HG03039 (cell line): ENCODE measurements around the gene DENND4C.
"Not testable (repeated sequence)": the region's sequence is repeated elsewhere in the genome, so short reads cannot be mapped to it uniquely, and the experiment has no call there.

ENCODE experiments used
- ATAC-seq: cut with Tn5 transposase; IDR thresholded peaks from one replicate; pipeline ENCODE4 v1.9.1; 2021; ENCODE audit warnings: mild to moderate bottlenecking, moderate library complexity; ENCODE audit not compliant: unreplicated experiment

DENND4C gene

DNA sequence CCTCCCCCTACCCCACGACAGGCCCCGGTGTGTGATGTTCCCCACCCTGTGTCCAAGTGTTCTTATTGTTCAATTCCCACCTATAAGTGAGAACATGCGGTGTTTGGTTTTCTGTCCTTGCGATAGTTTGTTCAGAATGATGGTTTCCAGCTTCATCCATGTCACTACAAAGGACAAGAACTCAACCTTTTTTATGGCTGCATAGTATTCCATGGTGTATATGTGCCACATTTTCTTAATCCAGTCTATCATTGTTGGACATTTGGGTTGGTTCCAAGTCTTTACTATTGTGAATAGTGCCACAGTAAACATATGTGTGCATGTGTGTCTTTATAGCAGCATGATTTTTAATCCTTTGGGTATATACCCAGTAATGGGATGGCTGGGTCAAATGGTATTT, 35.1 kb downstream of the DENND4C start:
- not testable (repeated sequence) for ATAC-seq

DNA sequence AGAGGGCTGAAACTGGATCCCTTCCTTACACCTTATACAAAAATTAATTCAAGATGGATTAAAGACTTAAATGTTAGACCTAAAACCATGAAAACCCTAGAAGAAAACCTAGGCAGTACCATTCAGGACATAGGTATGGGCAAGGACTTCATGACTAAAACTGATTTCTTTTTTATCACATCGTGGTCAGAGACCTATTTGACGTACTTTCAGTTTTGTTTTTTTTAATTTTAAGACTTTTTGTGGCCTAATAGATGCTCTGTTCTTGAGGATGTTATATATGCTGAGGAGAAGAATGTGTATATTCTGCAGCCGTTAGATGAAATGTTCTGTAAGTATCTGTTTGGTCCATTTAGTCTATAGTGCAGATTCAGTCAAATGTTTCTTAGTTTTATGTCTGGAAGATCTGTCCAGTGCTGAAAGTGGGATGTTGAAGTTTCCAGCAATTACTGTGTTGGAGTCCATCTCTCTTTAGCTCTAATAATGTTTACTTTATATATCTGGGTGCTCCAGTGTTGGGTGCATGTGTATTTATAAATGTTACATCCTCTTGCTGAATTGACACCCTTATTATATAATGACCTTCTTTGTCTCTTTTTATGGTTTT, 36.4 kb downstream of the DENND4C start:
- not testable (repeated sequence) for ATAC-seq

DNA sequence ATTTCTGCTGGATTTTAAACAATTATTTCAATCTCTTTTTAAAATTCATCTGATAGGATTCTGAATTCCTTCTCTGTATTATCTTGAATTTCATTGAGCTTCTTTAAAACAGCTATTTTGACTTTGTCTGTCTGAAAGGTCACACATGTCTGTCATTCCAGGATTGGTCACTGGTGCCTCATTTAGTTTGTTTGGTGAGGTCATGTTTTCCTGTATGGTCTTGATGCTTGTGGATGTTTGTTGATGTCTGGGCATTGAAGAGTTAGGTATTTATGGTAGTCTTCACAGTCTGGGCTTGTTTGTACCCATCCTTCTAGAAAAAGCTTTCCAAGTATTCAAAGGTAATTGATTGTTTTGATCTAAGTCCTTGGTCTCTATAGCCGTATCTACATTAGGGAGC, 39.1 kb downstream of the DENND4C start:
- no peak for ATAC-seq

GRCh38 chr9:19270421-19270949, 40.0 kb downstream of the DENND4C start:
- ATAC-seq, result no peak

DNA sequence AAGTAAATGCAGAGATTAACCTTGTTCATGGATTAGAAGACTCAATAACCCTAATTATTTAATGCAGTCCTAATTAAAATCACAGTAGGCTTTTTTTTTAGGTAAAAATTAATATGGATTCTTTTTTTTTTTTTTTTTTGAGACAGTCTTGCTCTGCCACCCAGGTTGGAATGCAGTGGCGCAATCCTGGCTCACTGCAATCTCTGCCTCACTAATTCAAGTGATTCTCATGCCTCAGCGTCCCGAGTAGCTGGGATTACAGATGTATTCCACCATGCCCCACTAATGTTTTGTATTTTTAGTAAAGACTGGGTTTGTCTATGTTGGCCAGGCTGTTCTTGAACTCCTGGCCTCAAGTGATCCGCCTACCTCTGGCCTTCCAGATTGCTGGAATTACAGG, 40.6 kb downstream of the DENND4C start:
- ATAC-seq, result no peak

DNA sequence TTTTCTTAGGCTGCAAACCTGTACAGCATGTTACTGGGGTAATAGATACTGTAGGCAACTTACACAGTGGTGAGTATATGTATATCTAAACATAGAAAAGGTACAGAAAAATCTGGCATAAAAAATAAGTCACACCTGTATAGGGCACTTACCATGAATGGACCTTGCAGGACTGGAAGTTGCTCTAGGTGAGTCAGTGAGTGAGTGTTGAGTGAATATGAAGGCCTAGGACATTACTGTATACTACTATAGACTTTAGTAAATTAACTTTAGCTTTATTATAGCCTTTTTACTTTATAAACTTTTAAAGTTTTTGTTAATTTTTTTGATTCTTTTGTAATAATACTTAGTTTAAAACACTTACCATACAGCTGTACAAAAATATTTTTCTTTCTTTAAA, 51.3 kb downstream of the DENND4C start:
- no peak for ATAC-seq

DNA sequence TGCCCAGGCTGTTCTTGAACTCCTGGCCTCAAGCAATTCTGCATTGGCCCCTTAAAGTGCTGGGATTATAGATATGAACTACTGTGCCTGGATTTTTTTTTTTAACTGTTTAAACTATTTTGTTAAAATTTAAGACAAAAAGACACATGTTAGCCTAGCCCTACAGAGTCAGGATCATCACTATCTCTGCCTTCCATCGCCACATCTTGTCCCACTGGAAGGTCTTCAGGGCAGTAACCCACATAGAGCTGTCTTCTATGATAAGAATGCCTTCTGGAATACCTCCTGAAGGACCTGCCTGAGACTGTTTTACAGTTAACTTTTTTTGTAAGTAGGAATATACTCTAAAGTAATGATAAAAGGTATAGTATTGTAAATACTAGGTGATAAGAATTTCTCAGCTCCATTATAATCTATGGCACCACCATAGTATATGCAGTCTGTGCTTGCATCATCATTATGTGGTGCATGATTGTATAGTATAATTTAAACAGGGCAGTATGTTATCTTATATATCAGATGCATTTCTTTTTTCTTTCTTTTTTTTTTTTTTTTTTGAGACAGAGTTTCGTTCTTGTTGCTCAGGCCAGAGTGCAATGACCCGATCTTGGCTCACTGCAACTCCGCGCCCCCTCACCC, 52.7 kb downstream of the DENND4C start:
- ATAC-seq, result no peak

- no peak for ATAC-seq
Measured at GRCh38 chr9:19284729-19285128, 54.2 kb downstream of the DENND4C start.

DNA sequence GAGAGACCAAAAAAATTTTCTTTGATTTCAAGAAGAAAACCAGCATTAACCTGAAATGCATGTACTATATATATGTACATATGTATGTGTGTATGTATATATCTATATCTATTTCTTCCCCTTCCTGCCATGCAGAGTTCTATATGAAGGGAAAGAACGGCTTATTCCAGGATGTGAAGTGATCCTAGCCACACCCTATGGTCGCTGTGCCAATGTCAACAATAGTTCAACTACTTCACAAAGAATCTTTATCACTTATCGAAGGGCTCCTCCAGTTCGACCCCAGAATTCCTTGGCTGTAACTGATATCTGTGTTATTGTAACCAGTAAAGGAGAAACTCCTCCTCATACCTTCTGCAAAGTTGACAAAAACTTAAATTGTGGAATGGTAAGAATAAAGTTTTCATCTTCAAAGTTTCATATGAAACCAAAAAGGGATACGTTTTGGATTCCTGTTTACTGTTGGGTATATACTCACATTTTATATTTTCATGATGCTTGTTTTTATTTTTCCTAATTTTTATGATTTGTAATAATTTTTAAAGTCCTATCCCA, 56.2 kb downstream of the DENND4C start:
- no peak for ATAC-seq

GRCh38 chr9:19288081-19288480, 57.6 kb downstream of the DENND4C start:
- ATAC-seq, result no peak

DNA sequence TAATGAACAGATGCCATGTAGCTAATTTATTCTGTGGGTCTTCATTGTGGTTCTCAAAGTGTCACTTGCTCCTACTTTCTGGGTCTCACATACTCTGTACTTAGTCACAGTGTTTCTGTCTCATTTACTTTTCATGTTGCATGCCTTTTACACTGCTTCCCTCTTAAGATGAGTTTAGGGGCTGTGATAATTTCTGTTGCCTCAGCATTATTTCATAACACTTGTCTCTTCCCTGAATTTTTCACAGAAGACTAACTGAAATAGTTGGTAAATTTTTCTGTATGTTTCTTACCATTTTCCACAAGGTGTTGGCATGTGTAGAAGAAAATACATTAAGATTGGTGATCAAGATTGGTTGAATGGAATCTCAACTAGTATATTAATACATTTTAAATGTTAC, 59.6 kb downstream of the DENND4C start:
- ATAC-seq, result no peak

DNA sequence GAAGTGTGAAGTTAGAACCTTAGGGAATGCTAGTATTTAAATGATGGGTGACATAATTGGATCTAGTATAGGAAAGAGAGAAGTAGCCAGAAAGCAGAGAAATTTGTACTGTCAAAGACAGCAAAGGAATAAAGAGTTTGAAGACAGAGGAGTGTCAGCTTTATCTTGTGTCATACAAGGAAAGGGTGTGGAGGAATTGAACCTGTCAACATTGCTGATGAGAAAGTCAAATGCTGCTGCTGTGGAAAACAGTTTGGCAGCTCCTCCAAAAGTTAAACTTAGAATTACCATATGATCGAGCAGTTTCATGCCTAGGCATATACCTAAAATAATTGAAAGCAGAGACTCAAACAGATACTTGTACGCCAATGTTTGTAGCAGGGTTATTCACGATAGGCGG, 63.7 kb downstream of the DENND4C start:
- no peak for ATAC-seq

- no peak for ATAC-seq
Measured at GRCh38 chr9:19298436-19299000, 68.0 kb downstream of the DENND4C start.

GRCh38 chr9:19303216-19303615, 72.7 kb downstream of the DENND4C start:
- no peak for ATAC-seq

- no peak for ATAC-seq
Measured at GRCh38 chr9:19306568-19306967, 76.1 kb downstream of the DENND4C start.

DNA sequence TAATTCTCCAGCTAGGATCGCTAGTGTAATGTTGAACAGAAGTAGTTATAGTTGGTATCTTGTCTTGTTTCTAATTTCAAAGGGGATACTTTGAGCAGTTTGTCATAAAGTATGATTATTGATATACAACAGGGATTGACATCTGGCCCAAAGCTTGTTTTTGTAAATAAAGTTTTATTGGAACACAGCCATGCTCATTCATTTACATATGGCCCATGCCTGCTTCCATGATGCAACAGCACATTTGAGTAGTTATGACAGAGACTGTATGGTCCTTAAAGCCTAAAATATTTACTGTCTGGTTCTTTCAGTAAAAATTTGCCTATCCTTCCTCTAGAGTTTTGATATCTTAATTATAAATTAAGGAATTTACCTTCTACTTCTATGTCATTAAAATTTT, 79.8 kb downstream of the DENND4C start:
- no peak for ATAC-seq

GRCh38 chr9:19313573-19313972, 83.1 kb downstream of the DENND4C start:
- ATAC-seq, result no peak

- ATAC-seq, result no peak
Measured at GRCh38 chr9:19320495-19320894, 90.0 kb downstream of the DENND4C start.

DNA sequence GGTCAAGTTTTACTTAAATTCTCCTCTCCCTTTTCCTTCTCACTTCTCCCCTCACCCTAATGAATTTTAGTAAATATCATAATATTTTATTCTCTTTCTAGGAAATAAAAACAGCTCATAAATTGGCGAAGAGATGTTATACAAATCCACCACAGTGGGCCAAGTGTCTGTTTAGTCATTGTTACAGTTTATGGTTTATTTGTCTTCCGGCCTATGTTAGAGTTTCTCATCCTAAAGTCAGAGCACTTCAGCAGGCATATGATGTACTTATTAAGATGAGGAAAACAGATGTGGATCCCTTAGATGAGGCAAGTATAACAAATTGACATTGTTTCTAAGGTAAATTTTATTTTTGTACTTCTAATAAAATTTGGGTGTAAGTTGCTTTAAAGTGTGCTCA, 101.4 kb downstream of the DENND4C start:
- ATAC-seq, result no peak

- ATAC-seq, result no peak
Measured at GRCh38 chr9:19336166-19336565, 105.7 kb downstream of the DENND4C start.

GRCh38 chr9:19342947-19343346, 112.5 kb downstream of the DENND4C start:
- ATAC-seq, result no peak

DNA sequence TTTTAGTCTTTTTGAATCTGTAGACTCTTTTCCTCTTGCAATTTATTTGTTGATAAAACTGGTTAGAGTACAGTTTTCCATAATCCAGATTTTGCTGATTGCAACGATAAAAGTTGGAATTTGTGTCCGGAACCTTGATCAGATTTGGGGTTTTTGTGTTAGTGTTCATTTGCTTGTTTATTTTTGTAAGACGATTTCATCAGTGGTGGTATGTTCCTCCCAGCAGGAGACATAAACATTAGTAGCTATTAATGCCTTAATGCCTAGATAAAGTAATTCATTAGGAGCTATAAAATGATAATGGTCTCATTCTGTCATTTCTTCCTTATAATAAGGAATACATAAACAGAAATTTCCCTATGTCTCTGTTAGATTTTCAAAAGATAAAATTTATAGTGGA, 128.2 kb downstream of the DENND4C start:
- ATAC-seq, result no peak
